Measurements from ENCODE around the gene RHBDF2. TPM values are rescaled to one million over a fixed set of nuclear protein-coding genes. Genes with fewer than 3 reads are reported as not detected.
A peak's percentile ranks its signal among the peaks of the same experiment; 100 is the strongest.

Gene RHBDF2
- total RNA-seq, 1 donor from 2014 or later = 30.7 TPM

DNA sequence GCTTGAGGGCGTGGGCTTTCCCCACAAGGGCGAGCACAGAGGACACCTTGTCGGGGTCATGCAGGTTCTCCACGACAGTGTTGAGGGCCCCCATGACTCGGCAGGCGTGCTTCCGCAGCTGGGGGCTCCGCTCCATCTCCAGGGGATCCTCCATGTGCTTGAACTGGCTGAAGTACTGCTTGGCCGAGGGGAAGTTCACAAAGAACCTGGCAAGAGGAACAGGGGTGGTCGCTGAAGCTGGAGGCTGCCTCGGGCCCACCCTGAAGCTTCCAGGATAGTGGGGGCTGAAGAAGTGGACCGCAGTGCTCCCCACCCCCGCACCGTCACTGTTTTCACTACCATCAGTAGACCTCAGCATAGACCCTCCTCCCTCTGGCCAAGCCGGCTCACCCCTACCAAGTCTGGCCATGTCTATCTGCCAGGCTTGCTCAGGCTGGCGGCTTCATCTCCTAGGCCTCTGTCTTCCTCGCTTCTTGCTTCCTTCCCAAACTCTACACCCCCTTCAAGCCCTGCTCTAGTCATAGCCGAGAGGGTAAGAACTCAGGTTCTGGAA lies 30.3 kb upstream of the RHBDF2 start:
- Histone ChIP-seq H3K9ac (ENCODE audit: low read length) (no peak overlapping the region), H2AFZ (ENCODE audit: low read depth, low read length) (no peak overlapping the region), H4K20me1 (ENCODE audit: insufficient read depth, low read length) (peaks cover 6% of the 10 kb centered on the region), H3K27ac (ENCODE audit: low read depth, low read length) (no peak overlapping the region), H3K4me2 (ENCODE audit: low read length) (no peak overlapping the region), H3K4me3 (ENCODE audit: insufficient read depth, low read depth, low read length) (no peak overlapping the region), H3K9me3 (ENCODE audit: insufficient read depth, low read depth, low read length) (no peaks in the 10 kb centered on the region), H3K27me3 (ENCODE audit: insufficient read depth, low read length) (no peaks in the 10 kb centered on the region), H3K79me2 (ENCODE audit: insufficient read depth, low read length) (no peaks in the 10 kb centered on the region), H3K36me3 (ENCODE audit: insufficient read depth, low read length) (no peaks in the 10 kb centered on the region), H3K4me1 (ENCODE audit: insufficient read depth, low read length) (peaks cover 39% of the 10 kb centered on the region)
- H3K27ac Mint-ChIP-seq (ENCODE audit: unreplicated experiment) = peak overlapping the region; percentile 97
- FAIRE-seq (no peak), DNase-seq (ENCODE audit: low read depth) (no peak)
- no peak for TF ChIP-seq EZH2 (IDR thresholded peaks at IDR 0.05; ENCODE audit: insufficient read depth, low read length)
- TF ChIP-seq, protein P1, sequence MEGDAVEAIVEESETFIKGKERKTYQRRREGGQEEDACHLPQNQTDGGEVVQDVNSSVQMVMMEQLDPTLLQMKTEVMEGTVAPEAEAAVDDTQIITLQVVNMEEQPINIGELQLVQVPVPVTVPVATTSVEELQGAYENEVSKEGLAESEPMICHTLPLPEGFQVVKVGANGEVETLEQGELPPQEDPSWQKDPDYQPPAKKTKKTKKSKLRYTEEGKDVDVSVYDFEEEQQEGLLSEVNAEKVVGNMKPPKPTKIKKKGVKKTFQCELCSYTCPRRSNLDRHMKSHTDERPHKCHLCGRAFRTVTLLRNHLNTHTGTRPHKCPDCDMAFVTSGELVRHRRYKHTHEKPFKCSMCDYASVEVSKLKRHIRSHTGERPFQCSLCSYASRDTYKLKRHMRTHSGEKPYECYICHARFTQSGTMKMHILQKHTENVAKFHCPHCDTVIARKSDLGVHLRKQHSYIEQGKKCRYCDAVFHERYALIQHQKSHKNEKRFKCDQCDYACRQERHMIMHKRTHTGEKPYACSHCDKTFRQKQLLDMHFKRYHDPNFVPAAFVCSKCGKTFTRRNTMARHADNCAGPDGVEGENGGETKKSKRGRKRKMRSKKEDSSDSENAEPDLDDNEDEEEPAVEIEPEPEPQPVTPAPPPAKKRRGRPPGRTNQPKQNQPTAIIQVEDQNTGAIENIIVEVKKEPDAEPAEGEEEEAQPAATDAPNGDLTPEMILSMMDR (IDR thresholded peaks at IDR 0.05; ENCODE audit: insufficient read depth, low read depth, low read length) = no peak
- H3K27me3 Mint-ChIP-seq (ENCODE audit: low read depth, unreplicated experiment) = peaks cover 2% of the 10 kb centered on the region
- no peaks in the 10 kb centered on the region for H3K9me3 Mint-ChIP-seq (ENCODE audit: unreplicated experiment)
- H3K4me1 Mint-ChIP-seq (ENCODE audit: low read depth, unreplicated experiment) = peaks cover 23% of the 10 kb centered on the region
- H3K36me3 Mint-ChIP-seq (ENCODE audit: low read depth, unreplicated experiment) = peaks cover 3% of the 10 kb centered on the region
- peak overlapping the region; percentile 41 for H3K4me3 Mint-ChIP-seq (ENCODE audit: unreplicated experiment)

DNA sequence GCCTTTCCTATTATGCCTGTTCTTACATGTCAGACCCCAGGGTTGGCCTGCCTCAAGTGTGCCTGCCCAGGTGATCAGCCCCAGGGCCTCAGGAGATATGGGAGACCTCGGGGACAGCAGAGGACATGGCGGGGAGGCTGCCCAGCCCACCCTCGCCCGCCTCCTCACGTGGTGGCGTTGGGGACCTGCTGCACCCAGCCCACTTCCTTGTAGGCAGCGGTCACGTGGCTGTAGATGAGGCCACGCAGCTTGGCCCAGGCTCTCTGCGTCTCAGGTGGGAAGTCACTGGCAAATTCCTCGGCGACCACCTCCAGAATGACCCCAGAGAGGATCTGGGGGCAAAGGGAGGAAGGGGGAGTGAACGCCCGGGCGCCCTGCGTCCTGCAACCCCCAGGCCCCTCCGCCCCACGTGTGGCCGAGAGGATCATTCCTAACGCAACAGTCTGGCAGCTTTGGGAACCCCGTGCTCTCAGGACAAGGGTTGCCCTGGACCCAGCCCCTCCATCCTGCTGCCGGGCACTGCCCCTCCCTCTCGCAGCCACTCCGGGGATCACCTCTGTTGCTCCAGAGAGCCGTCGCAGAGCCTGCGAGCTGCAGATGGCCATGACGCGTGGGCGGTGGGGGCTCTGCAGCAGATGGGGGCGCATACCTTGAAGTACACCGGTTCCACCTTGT lies 29.7 kb upstream of the RHBDF2 start:
- H3K36me3 ChIP-seq (ENCODE audit: insufficient read depth, low read length) = no peaks in the 10 kb centered on the region
- peak overlapping the region; percentile 61 for H3K4me2 ChIP-seq (ENCODE audit: low read length)
- no peak for TF ChIP-seq EZH2 (IDR thresholded peaks at IDR 0.05; ENCODE audit: insufficient read depth, low read length)
- TF ChIP-seq, protein P1 (IDR thresholded peaks at IDR 0.05; ENCODE audit: insufficient read depth, low read depth, low read length) = no peak
- Mint-ChIP-seq H3K4me1 (ENCODE audit: low read depth, unreplicated experiment) (peaks cover 23% of the 10 kb centered on the region), H3K27ac (ENCODE audit: unreplicated experiment) (no peak overlapping the region), H3K9me3 (ENCODE audit: unreplicated experiment) (no peaks in the 10 kb centered on the region), H3K36me3 (ENCODE audit: low read depth, unreplicated experiment) (peaks cover 3% of the 10 kb centered on the region), H3K27me3 (ENCODE audit: low read depth, unreplicated experiment) (peaks cover 2% of the 10 kb centered on the region), H3K4me3 (ENCODE audit: unreplicated experiment) (no peak overlapping the region)
- H3K4me3 ChIP-seq (ENCODE audit: insufficient read depth, low read depth, low read length) = no peak overlapping the region
- H3K27ac ChIP-seq (ENCODE audit: low read depth, low read length) = no peak overlapping the region
- peak overlapping the region; percentile 70 for H2AFZ ChIP-seq (ENCODE audit: low read depth, low read length)
- DNase-seq (ENCODE audit: low read depth) (no peak), FAIRE-seq (no peak)
- H3K79me2 ChIP-seq (ENCODE audit: insufficient read depth, low read length) = no peaks in the 10 kb centered on the region
- no peaks in the 10 kb centered on the region for H3K9me3 ChIP-seq (ENCODE audit: insufficient read depth, low read depth, low read length)
- peaks cover 39% of the 10 kb centered on the region for H3K4me1 ChIP-seq (ENCODE audit: insufficient read depth, low read length)
- H3K27me3 ChIP-seq (ENCODE audit: insufficient read depth, low read length) = no peaks in the 10 kb centered on the region
- peak overlapping the region; percentile 60 for H3K9ac ChIP-seq (ENCODE audit: low read length)
- H4K20me1 ChIP-seq (ENCODE audit: insufficient read depth, low read length) = peaks cover 1% of the 10 kb centered on the region
